Right atrium auricular region (tissue), 2 donors: ENCODE measurements around the gene TSG101. TPM values are rescaled to one million over a fixed set of nuclear protein-coding genes. Genes with fewer than 3 reads are reported as not detected.

Source experiments
- DNase-seq: peaks from one replicate; pipeline ENCODE4 v3.0.0-alpha.2; 2019; ENCODE audit warnings: low spot score
- H3K27ac ChIP-seq, 2 donors: fragments of 200-600 bp; sonication (generic); 1 replicate in 1 of 2; 2 replicates in 1 of 2; pipeline ENCODE4 v1.5.1; 2016 to 2019
- H3K27me3 ChIP-seq, 2 donors: fragments of 200-600 bp; sonication (generic); one replicate each; pipeline versions ENCODE4 v1.5.1 to v1.6.0; 2017 to 2019
- H3K36me3 ChIP-seq: fragments of 200-600 bp; sonication (generic); one replicate; pipeline ENCODE4 v1.5.1; 2016
- H3K4me1 ChIP-seq, 2 donors: fragments of 200-600 bp; sonication (generic); one replicate each; pipeline versions ENCODE4 v1.5.1 to v1.6.0; 2017 to 2019
- H3K4me3 ChIP-seq, 2 donors: fragments of 200-600 bp; sonication (generic); 1 replicate in 1 of 2; 2 replicates in 1 of 2; pipeline ENCODE4 v1.5.1; 2017 to 2019; ENCODE audit warnings: mild to moderate bottlenecking in 1 of 2, moderate library complexity in 1 of 2
- H3K9me3 ChIP-seq, 2 donors: fragments of 200-600 bp; sonication (generic); one replicate each; pipeline ENCODE4 v1.5.1; 2019
- total RNA-seq, 2 donors: library from RNA; depleted of rRNA; stranded (reverse); fragments of >200 nt; gene quantifications; one replicate each; pipeline ENCODE4 v1.1.0, GENCODE V29; 2016
- TF ChIP-seq, protein P1 (sequence below), 2 donors: fragments of 200-600 bp; sonication (generic); IDR thresholded peaks; one replicate each; pipeline ENCODE4 v1.5.1; 2019; ENCODE audit warnings: antibody characterized with exemption in 2 of 2

The TSG101 gene
- total RNA-seq, 2 donors from 2014 or later: 105 to 169 TPM

DNA sequence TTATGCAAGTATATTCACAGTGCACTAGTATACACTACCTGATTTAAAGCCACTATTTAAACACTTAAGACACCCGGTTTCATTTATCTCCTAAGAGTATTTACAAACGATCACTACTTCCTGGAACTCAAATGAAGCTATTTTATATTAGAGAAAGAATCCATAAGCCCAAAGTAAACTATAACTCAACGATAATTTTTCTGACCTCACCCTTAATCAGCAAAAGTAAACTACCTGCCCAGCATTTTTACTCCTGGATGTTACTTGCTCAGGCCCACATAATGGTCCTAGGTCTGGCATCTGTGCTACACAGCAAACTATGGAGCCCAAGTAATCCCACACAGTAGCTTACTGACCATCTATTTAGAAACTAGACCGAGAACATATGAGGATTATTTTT, 33.4 kb downstream of the TSG101 start:
- no peak overlapping the region for H3K27ac ChIP-seq
- no peaks in the 10 kb centered on the region for H3K9me3 ChIP-seq
- H3K4me1 ChIP-seq: no peaks in the 10 kb centered on the region
- TF ChIP-seq, protein P1, sequence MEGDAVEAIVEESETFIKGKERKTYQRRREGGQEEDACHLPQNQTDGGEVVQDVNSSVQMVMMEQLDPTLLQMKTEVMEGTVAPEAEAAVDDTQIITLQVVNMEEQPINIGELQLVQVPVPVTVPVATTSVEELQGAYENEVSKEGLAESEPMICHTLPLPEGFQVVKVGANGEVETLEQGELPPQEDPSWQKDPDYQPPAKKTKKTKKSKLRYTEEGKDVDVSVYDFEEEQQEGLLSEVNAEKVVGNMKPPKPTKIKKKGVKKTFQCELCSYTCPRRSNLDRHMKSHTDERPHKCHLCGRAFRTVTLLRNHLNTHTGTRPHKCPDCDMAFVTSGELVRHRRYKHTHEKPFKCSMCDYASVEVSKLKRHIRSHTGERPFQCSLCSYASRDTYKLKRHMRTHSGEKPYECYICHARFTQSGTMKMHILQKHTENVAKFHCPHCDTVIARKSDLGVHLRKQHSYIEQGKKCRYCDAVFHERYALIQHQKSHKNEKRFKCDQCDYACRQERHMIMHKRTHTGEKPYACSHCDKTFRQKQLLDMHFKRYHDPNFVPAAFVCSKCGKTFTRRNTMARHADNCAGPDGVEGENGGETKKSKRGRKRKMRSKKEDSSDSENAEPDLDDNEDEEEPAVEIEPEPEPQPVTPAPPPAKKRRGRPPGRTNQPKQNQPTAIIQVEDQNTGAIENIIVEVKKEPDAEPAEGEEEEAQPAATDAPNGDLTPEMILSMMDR (IDR thresholded peaks at IDR 0.05): no peak
- H3K27me3 ChIP-seq: no peaks in the 10 kb centered on the region
- no peak for DNase-seq
- H3K4me3 ChIP-seq: no peak overlapping the region
- H3K36me3 ChIP-seq: peaks cover 37% of the 10 kb centered on the region

DNA sequence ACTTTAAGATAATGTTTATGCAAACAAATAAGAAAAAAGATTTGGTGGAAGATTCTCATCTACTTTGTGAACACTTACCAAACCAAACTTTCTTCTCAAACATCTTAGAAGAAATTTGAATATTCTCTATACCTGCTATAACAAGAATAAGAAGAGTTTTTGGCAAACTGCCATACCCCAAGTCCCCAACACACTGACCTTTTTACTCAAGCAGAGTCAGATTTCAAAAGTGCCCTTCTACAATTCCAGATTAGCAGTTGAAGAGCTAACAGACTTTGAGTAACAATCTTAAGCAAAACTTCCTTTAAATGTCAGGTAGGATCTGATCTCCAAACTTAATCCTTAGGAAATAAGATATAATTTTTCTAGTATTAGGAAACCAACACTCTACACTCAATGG, 33.9 kb downstream of the TSG101 start:
- H3K36me3 ChIP-seq: peaks cover 33% of the 10 kb centered on the region
- no peaks in the 10 kb centered on the region for H3K9me3 ChIP-seq
- no peaks in the 10 kb centered on the region for H3K27me3 ChIP-seq
- no peaks in the 10 kb centered on the region for H3K4me1 ChIP-seq
- H3K27ac ChIP-seq: no peak overlapping the region
- H3K4me3 ChIP-seq: no peak overlapping the region
- DNase-seq: no peak
- TF ChIP-seq, protein P1 (IDR thresholded peaks at IDR 0.05): no peak

DNA sequence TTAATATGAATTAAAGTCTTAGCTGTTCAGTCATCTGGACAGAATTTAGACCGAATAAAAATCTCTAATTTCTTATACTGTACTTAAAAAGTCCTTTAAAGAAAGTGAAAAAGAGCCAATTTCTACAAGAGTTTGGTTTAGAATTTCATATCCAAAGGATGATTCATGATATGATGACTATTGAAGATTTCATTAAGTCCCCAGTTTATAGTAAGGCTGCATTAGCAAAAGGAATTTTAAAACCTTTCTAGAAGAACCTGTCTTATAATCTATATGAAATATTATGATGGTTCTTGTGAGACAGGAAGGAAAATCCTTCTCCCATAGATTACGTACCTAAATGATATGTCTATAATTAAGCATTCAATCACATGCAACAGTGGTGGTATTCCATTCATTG, 34.8 kb downstream of the TSG101 start:
- no peak overlapping the region for H3K27ac ChIP-seq
- no peaks in the 10 kb centered on the region for H3K4me1 ChIP-seq
- TF ChIP-seq, protein P1 (IDR thresholded peaks at IDR 0.05): no peak
- no peaks in the 10 kb centered on the region for H3K27me3 ChIP-seq
- H3K9me3 ChIP-seq: no peaks in the 10 kb centered on the region
- no peak overlapping the region for H3K4me3 ChIP-seq
- H3K36me3 ChIP-seq: peaks cover 28% of the 10 kb centered on the region
- no peak for DNase-seq

DNA sequence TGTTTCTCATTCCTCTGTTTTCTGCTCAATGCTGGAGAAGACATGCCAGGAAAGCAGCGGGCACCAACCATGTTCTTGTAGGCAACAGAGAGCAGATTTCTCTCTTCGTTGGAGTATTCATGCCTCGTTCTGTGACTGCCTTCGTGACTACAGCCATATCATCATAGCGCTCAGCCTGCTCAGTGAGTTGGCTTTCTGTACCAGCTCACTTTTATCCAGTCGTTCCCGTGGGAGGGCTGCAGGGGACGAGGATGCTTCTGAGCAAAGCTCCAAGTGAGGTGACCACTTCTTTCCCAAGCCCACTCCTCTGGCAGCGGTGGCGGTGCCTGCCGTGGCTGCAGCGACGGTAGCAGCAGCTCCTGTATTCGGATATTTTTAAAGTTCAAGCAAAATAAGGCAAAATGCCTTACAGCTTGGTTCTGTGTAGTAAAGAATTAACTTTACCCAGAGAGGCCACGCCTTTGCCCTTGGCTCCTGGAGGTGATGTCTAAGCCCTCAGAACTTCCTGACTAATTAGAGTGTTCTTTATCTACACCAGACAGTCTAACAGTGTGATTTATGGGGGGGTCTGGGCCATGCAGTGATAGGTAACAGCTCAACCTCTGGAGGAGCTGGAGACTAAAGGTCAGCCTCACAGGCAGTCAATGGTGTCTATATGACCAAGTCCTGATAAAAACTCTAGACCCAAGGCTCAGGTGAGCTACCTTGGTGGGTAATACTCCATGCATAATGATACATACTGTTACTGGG, 35.8 kb downstream of the TSG101 start:
- no peak overlapping the region for H3K4me3 ChIP-seq
- DNase-seq: no peak
- H3K27ac ChIP-seq: no peak overlapping the region
- H3K9me3 ChIP-seq: no peaks in the 10 kb centered on the region
- no peaks in the 10 kb centered on the region for H3K27me3 ChIP-seq
- peaks cover 25% of the 10 kb centered on the region for H3K36me3 ChIP-seq
- TF ChIP-seq, protein P1 (IDR thresholded peaks at IDR 0.05): no peak
- no peaks in the 10 kb centered on the region for H3K4me1 ChIP-seq

DNA sequence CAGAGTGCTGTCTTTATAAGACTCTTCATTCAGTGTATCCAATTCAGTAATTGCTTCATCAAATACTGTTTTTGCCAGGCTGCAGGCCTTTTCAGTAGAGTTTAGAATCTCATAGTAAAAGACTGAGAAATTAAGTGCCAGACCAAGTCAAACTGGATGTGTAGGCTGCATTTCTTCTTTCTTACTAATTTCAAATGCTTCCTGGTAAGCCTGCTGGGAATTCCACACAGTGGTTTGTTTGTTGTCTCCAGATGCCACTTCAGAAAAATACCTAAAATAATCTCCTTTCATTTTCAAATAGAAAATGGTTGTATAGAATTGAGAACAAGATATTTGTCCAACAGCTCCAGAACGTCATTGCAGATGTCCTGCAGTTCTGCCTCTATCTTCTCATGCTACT, 36.4 kb downstream of the TSG101 start:
- Histone ChIP-seq H3K9me3 (no peaks in the 10 kb centered on the region), H3K27ac (no peak overlapping the region), H3K4me1 (no peaks in the 10 kb centered on the region), H3K27me3 (no peaks in the 10 kb centered on the region), H3K4me3 (no peak overlapping the region), H3K36me3 (peaks cover 25% of the 10 kb centered on the region)
- no peak for DNase-seq
- TF ChIP-seq, protein P1 (IDR thresholded peaks at IDR 0.05): no peak
